ENCODE results near the gene CARMIL3.

Gene CARMIL3

GRCh38 chr14:24116128-24116814, 64.5 kb downstream of the CARMIL3 start:
- DNase-seq: no peak

- DNase-seq: no peak
Observed at GRCh38 chr14:24117179-24117578, 65.4 kb downstream of the CARMIL3 start.
